SK-N-MC (cell line): Measurements from ENCODE around the gene MPRIP.

Experiments used
- DNase-seq: peaks from one replicate; pipeline ENCODE4 v3.0.0-alpha.2; 2011; ENCODE audit warnings: low read depth, low spot score
- H3K27ac ChIP-seq: fragments of 200-600 bp; sonication (generic); 2 replicates; pipeline ENCODE4 v1.5.1; 2016; ENCODE audit warnings: mixed run types
- H3K36me3 ChIP-seq: fragments of 200-600 bp; sonication (generic); 2 replicates; pipeline ENCODE4 v1.6.1; 2017; ENCODE audit warnings: antibody characterized with exemption, low read length, mixed read lengths; ENCODE audit not compliant: insufficient read depth
- H3K4me3 ChIP-seq: fragments of 200-600 bp; sonication (generic); 2 replicates; pipeline ENCODE4 v1.5.1; 2016
- H3K9ac ChIP-seq: fragments of 200-600 bp; sonication (generic); 2 replicates; pipeline ENCODE4 v1.8.0; 2017; ENCODE audit warnings: mixed run types, mixed read lengths; ENCODE audit not compliant: insufficient read length
- H3K9me3 ChIP-seq: fragments of 200-600 bp; sonication (generic); 2 replicates; pipeline ENCODE4 v1.6.1; 2017; ENCODE audit warnings: low read depth, mild to moderate bottlenecking, antibody characterized with exemption, low read length, moderate library complexity, mixed read lengths
- EZH2 ChIP-seq: fragments of 200-600 bp; sonication (generic); IDR thresholded peaks from one replicate; pipeline ENCODE4 v1.6.1; 2017; ENCODE audit warnings: antibody characterized with exemption
- FOXP2 ChIP-seq: optimal IDR thresholded peaks from 2 replicates; pipeline ENCODE3; 2011; ENCODE audit warnings: mild to moderate bottlenecking, moderate library complexity; ENCODE audit not compliant: insufficient read depth; ENCODE audit errors: extremely low read length, control extremely low read depth
- POLR2AphosphoS5 ChIP-seq: IDR thresholded peaks from 2 replicates; pipeline ENCODE4 v1.6.1; 2012; ENCODE audit warnings: mild to moderate bottlenecking, low read depth, low read length, borderline replicate concordance

MPRIP gene

GRCh38 chr17:17217995-17218394 lies 175.7 kb downstream of the MPRIP start:
- no peaks in the 10 kb centered on the region for H3K9me3 ChIP-seq
- DNase-seq, result no peak
- no peak overlapping the region for H3K4me3 ChIP-seq
- no peak overlapping the region for H3K9ac ChIP-seq
- H3K36me3 ChIP-seq, result peaks cover 56% of the 10 kb centered on the region; the same call in 1 of the 2 replicates
- H3K27ac ChIP-seq, result no peak overlapping the region
- TF ChIP-seq FOXP2, result no peak
- TF ChIP-seq EZH2, result no peak
- no peak for TF ChIP-seq POLR2AphosphoS5

GRCh38 chr17:17220529-17220928 lies 178.3 kb downstream of the MPRIP start:
- DNase-seq, result no peak
- Histone ChIP-seq H3K36me3 (peaks cover 60% of the 10 kb centered on the region; the same call in 1 of the 2 replicates), H3K4me3 (no peak overlapping the region), H3K9me3 (no peaks in the 10 kb centered on the region), H3K9ac (no peak overlapping the region), H3K27ac (no peak overlapping the region)
- TF ChIP-seq FOXP2 (no peak), EZH2 (no peak), POLR2AphosphoS5 (no peak)

DNA sequence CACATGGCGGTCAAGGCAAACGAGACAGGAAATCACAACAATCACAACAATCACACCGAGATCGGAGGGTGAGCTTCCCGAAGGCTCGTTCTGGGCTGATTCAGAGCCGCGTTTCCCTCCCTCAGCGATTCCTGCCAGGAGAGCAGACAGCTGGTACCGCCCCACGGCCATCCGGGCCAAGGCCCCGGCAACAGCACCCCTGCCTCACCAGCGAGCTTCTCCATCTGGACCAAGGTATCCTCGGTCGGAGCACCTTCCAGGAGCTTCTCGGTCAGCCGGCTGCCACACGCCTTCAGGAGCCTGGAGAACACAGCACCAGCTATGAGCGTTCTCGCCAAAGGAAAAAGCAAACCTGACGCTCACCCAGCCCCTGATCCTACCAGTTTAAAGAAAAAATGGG lies 179.1 kb downstream of the MPRIP start:
- no peak overlapping the region for H3K27ac ChIP-seq
- no peaks in the 10 kb centered on the region for H3K9me3 ChIP-seq
- no peak overlapping the region for H3K9ac ChIP-seq
- peaks cover 64% of the 10 kb centered on the region; the same call in 1 of the 2 replicates for H3K36me3 ChIP-seq
- no peak for TF ChIP-seq FOXP2
- no peak for TF ChIP-seq EZH2
- TF ChIP-seq POLR2AphosphoS5, result no peak
- H3K4me3 ChIP-seq, result no peak overlapping the region
- DNase-seq, result no peak

- Histone ChIP-seq H3K4me3 (no peak overlapping the region), H3K9ac (no peak overlapping the region), H3K36me3 (peaks cover 74% of the 10 kb centered on the region; the same call in 1 of the 2 replicates), H3K9me3 (no peaks in the 10 kb centered on the region), H3K27ac (no peak overlapping the region)
- DNase-seq, result no peak
- no peak for TF ChIP-seq EZH2
- no peak for TF ChIP-seq FOXP2
- TF ChIP-seq POLR2AphosphoS5, result no peak
Measured at GRCh38 chr17:17223736-17224135, 181.5 kb downstream of the MPRIP start.

- H3K9ac ChIP-seq, result no peak overlapping the region
- peaks cover 76% of the 10 kb centered on the region; the same call in 1 of the 2 replicates for H3K36me3 ChIP-seq
- DNase-seq, result no peak
- TF ChIP-seq POLR2AphosphoS5 (no peak), FOXP2 (no peak), EZH2 (no peak)
- H3K9me3 ChIP-seq, result no peaks in the 10 kb centered on the region
- no peak overlapping the region for H3K4me3 ChIP-seq
- no peak overlapping the region for H3K27ac ChIP-seq
Measured at GRCh38 chr17:17224137-17224536, 181.9 kb downstream of the MPRIP start.

DNA sequence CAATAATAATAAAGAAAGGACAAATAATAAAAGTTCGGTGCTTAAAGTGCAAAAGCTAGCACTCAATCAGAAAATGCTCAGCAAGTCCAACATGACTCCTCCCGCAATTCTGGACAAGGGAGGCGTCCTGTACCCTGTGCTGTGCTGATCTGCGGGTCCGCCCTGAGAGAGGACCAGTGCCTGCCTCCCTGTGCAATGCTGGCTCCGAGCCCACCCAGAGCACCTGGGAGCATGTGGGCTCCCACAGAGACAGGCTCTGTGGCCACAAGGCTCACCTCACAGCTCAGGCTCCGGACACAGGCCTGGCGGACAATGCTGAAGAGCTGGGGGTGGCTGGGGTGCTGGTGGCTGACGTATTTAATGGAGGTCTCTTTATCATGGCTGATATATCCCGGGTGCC lies 183.6 kb downstream of the MPRIP start:
- no peak overlapping the region for H3K4me3 ChIP-seq
- DNase-seq, result no peak
- peaks cover 76% of the 10 kb centered on the region; the same call in 1 of the 2 replicates for H3K36me3 ChIP-seq
- H3K9ac ChIP-seq, result no peak overlapping the region
- no peaks in the 10 kb centered on the region for H3K9me3 ChIP-seq
- TF ChIP-seq POLR2AphosphoS5 (no peak), EZH2 (no peak), FOXP2 (no peak)
- H3K27ac ChIP-seq, result no peak overlapping the region

DNA sequence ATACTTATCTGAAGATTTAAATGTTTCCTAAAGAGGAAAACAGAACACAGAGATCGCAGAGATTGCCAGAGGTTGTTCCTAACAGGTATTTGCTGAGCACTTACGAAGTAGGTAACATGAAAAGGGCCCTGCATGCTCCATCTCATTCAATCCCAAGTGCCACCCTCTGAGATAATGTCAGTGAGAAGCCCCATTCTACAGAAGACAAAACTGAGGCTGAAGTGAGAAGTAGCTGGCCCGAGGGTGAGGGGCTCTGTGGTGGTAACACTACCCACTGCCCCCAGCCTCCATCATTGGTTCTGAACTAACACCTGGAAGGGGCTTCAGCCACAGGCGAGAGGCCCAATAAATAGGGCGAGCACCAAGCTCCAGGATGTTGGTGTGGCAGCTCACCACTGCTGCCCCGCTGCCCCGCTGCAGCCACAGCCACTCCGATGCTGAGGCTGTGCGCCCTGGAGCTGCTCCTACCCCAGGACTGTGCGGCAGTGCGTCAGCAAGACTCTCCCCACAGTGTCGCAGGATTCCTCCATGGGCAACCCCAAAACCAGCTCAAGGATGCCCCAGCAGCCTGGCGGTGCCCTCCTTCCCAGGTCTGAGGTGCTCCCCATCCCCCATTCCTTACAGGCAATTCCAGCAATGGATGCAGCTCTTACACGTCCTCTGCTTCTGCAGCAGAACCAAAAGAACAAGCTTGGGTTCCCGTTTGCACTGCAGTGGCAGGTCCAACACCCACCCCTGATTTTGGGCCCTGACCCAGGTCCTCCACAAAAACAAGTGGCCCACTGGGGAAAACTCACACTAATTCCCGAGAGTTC lies 184.4 kb downstream of the MPRIP start:
- TF ChIP-seq FOXP2 (no peak), POLR2AphosphoS5 (no peak), EZH2 (no peak)
- H3K36me3 ChIP-seq, result peaks cover 73% of the 10 kb centered on the region; the same call in 1 of the 2 replicates
- DNase-seq, result no peak
- no peaks in the 10 kb centered on the region for H3K9me3 ChIP-seq
- no peak overlapping the region for H3K27ac ChIP-seq
- no peak overlapping the region for H3K9ac ChIP-seq
- no peak overlapping the region for H3K4me3 ChIP-seq

DNA sequence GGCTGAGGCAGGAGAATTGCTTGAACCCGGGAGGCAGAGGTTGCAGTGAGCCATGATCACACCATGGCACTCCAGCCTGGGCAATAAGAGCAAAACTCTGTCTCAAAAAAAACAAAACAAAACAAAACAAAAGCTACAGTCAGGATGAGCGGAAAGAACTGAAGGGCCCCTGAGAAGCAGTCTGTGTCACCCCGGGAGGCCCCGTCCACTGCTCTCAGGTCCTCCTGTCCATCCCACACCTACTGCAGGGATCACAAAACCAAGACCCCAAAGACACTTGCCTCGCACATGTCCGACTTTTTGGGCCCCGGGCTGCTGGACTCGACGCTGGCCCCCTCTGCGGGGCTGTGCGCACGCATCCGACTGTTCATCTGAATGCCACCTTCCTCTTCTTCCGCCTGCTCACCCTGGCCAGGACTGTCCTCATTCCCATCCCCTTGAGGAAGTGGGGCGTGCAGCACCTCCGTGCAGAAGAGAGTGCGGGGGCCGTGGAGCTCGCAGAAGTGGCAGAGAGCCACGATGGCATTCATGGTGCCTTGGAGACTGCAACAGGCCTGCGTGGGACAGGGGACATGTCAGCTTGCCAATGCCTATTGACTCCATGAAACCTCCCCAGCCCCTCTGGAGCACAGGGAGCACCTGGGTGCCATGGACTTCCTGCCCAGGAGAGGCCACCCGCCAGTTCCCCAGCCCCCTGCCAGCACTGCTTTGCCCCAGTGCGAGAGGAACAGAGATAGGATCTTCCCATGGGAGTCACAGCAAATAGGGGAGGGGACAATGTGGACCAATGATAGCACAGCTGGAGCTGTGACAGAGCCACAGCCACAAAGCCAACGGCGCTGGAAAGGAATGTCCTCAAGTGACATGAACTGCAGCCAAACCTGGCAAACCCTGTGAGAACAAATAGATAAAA lies 185.6 kb downstream of the MPRIP start:
- H3K4me3 ChIP-seq, result no peak overlapping the region
- no peak overlapping the region for H3K27ac ChIP-seq
- no peak for TF ChIP-seq EZH2
- TF ChIP-seq POLR2AphosphoS5, result no peak
- TF ChIP-seq FOXP2, result no peak
- H3K9ac ChIP-seq, result no peak overlapping the region
- H3K9me3 ChIP-seq, result no peaks in the 10 kb centered on the region
- peaks cover 75% of the 10 kb centered on the region; the same call in 1 of the 2 replicates for H3K36me3 ChIP-seq
- DNase-seq, result no peak
